Astrocyte of the cerebellum (primary cell): ENCODE measurements around the gene ZNF184.

Experiments
- DNase-seq: peaks from one replicate; pipeline ENCODE4 v3.0.0-alpha.2; 2011; ENCODE audit warnings: low read depth
- H3K4me3 ChIP-seq: 2 replicates; pipeline ENCODE4 v1.5.1; 2011; ENCODE audit warnings: mild to moderate bottlenecking, low read depth, low read length, moderate library complexity
- CTCF ChIP-seq: IDR thresholded peaks from 2 replicates; pipeline ENCODE4 v1.5.1; 2012; ENCODE audit warnings: low read length, low read depth, moderate library complexity, mild to moderate bottlenecking; ENCODE audit errors: missing control alignments
- in situ Hi-C: cut with HindIII; loops from 2 replicates; pipeline ENCODE4 v1.10.0; 2017; ENCODE audit warnings: low sequenced_read_pairs

Gene ZNF184

GRCh38 chr6:27512525-27512924 is 39.6 kb upstream of the ZNF184 start:
- TF ChIP-seq CTCF: no peak
- in situ Hi-C loops: loop anchor here (25.0 kb wide), 1 partner anchor 350 kb away; no protein-coding TSS in a partner anchor
- H3K4me3 ChIP-seq: no peak overlapping the region
- DNase-seq: no peak

- DNase-seq: no peak
- TF ChIP-seq CTCF: no peak
- no peak overlapping the region for H3K4me3 ChIP-seq
- in situ Hi-C loops: loop anchor here (25.0 kb wide), 1 partner anchor 345 kb away; no protein-coding TSS in a partner anchor
Measured at GRCh38 chr6:27507041-27507956, 34.4 kb upstream of the ZNF184 start.

GRCh38 chr6:27505209-27506027 is 32.5 kb upstream of the ZNF184 start:
- no peak for TF ChIP-seq CTCF
- in situ Hi-C loops: loop anchor here (25.0 kb wide), 1 partner anchor 343 kb away; no protein-coding TSS in a partner anchor
- no peak overlapping the region for H3K4me3 ChIP-seq
- DNase-seq: no peak

GRCh38 chr6:27503436-27504030 is 30.6 kb upstream of the ZNF184 start:
- TF ChIP-seq CTCF: no peak
- in situ Hi-C loops: loop anchor here (25.0 kb wide), 1 partner anchor 341 kb away; no protein-coding TSS in a partner anchor
- DNase-seq: peak; percentile 57
- peak overlapping the region; percentile 51 for H3K4me3 ChIP-seq

- H3K4me3 ChIP-seq: peak overlapping the region; percentile 51
- DNase-seq: no peak
- TF ChIP-seq CTCF: no peak
- in situ Hi-C loops: loop anchor here (25.0 kb wide), 1 partner anchor 340 kb away; no protein-coding TSS in a partner anchor
Measured at GRCh38 chr6:27502508-27503435, 29.9 kb upstream of the ZNF184 start.
